ENCODE measurements around the gene CYP3A5. TPM values are rescaled to one million over a fixed set of nuclear protein-coding genes. Genes with fewer than 3 reads are reported as not detected.

CYP3A5 gene
- total and polyA plus RNA-seq, 9 of the 15 experiments (the other 6 are each of a cell fraction or from before 2014, with no cell fraction given), result 0.73 to 2.8 (median 1.5) TPM

- TF ChIP-seq PRDM10 (IDR thresholded peaks at IDR 0.05; ENCODE audit: partially characterized antibody) (peak; percentile 46), FOXA3 (CRISPR knock-in tag; conservative IDR thresholded peaks at IDR 0.05 in 1 of 2, IDR thresholded peaks at IDR 0.05 in 1 of 2) (peak; percentile 99 to 100), MXD1 (CRISPR knock-in tag; IDR thresholded peaks at IDR 0.05; ENCODE audit: borderline replicate concordance, poor library complexity, severe bottlenecking) (no peak), PRPF4 (IDR thresholded peaks at IDR 0.05; ENCODE audit: insufficient read depth, low read depth, low read length, poor library complexity, severe bottlenecking) (no peak), NKRF (IDR thresholded peaks at IDR 0.05; ENCODE audit: borderline replicate concordance) (peak; percentile 36; the same call in 1 of the 2 replicates), RBFOX2 (IDR thresholded peaks at IDR 0.05; ENCODE audit: low read depth, low read length) (no peak), PHF21A (IDR thresholded peaks at IDR 0.05; ENCODE audit: borderline replicate concordance, low read depth) (no peak), TEAD1 (CRISPR knock-in tag; IDR thresholded peaks at IDR 0.05) (peak in 1 of 2 experiments; percentile 61; a peak in 1 of 4 replicates), DEAF1 (CRISPR knock-in tag; IDR thresholded peaks at IDR 0.05) (no peak), ZNF668 (CRISPR knock-in tag; IDR thresholded peaks at IDR 0.05) (no peak), ZKSCAN1 (IDR thresholded peaks at IDR 0.05; ENCODE audit: low read depth, low read length) (no peak), ZNF140 (CRISPR knock-in tag; IDR thresholded peaks at IDR 0.05) (no peak), SPI1 (IDR thresholded peaks at IDR 0.05; ENCODE audit: borderline replicate concordance, low read depth, low read length) (peak; percentile 92), LEF1 (IDR thresholded peaks at IDR 0.05) (peak; percentile 92), MYBL2 (IDR thresholded peaks at IDR 0.05; ENCODE audit: low read depth) (no peak), MYBL2 (CRISPR knock-in tag; IDR thresholded peaks at IDR 0.05; ENCODE audit: borderline replicate concordance) (no peak), KLF1 (tag; IDR thresholded peaks at IDR 0.05) (peak; percentile 91)
Observed at GRCh38 chr7:99693427-99694200, 13.8 kb upstream of the CYP3A5 start (continued).

Measured in K562 (cell line).